H1 (cell line): Measurements from ENCODE around the gene SLC35D2. TPM values are rescaled to one million over a fixed set of nuclear protein-coding genes. Genes with fewer than 3 reads are reported as not detected.

Experiments used
- CTCF ChIA-PET: fragments of 300-600 bp; sonication (Branson Sonifier 250); formaldehyde crosslinking; loops from one replicate; lab custom pipeline; 2021; ENCODE audit not compliant: partially characterized antibody; lab: Charles Lee
- POLR2A ChIA-PET: fragments of 300-600 bp; sonication (Branson Sonifier 250); formaldehyde crosslinking; loops from one replicate; lab custom pipeline; 2021; ENCODE audit warnings: inconsistent platforms; ENCODE audit not compliant: partially characterized antibody; lab: Charles Lee
- DNase-seq, 2 experiments: peaks; one replicate each; pipeline versions ENCODE4 v3.0.0 to v3.0.0-alpha.2; 2010 to 2022; ENCODE audit warnings: low spot score in 2 of 2, low read depth in 1 of 2, mixed read lengths in 1 of 2
- FAIRE-seq: peaks from 2 replicates; lab custom pipeline; 2011; peaks lifted over from hg19 to GRCh38; lab: Jason Lieb, UNC
- H2AFZ ChIP-seq: 2 replicates; pipeline ENCODE4 v1.8.1; 2012; ENCODE audit warnings: low read length, inconsistent platforms
- H2AK5ac ChIP-seq: 2 replicates; pipeline ENCODE4 v1.6.1; 2013; ENCODE audit warnings: low read depth, low read length
- H2BK120ac ChIP-seq: replicated peaks from 2 replicates; pipeline ENCODE3; 2013; ENCODE audit warnings: low read depth, low read length, inconsistent platforms
- H2BK12ac ChIP-seq: 2 replicates; pipeline ENCODE4 v1.6.1; 2013; ENCODE audit warnings: low read depth, low read length
- H2BK15ac ChIP-seq: 2 replicates; pipeline ENCODE4 v1.6.1; 2013; ENCODE audit warnings: low read length
- H2BK20ac ChIP-seq: 2 replicates; pipeline ENCODE4 v1.6.1; 2013; ENCODE audit warnings: low read length
- H2BK5ac ChIP-seq: 2 replicates; pipeline ENCODE4 v1.6.1; 2013; ENCODE audit warnings: low read depth, low read length
- H3K14ac ChIP-seq: 2 replicates; pipeline ENCODE4 v1.6.1; 2013; ENCODE audit warnings: inconsistent platforms; ENCODE audit not compliant: insufficient read length
- H3K18ac ChIP-seq: 2 replicates; pipeline ENCODE4 v1.6.1; 2013; ENCODE audit warnings: low read length; ENCODE audit errors: extremely low read depth
- H3K23ac ChIP-seq: 2 replicates; pipeline ENCODE4 v1.6.1; 2013; ENCODE audit warnings: inconsistent platforms; ENCODE audit not compliant: insufficient read length
- H3K23me2 ChIP-seq: 2 replicates; pipeline ENCODE4 v1.6.1; 2013; ENCODE audit warnings: low read depth, low read length
- H3K27ac ChIP-seq: 2 replicates; pipeline ENCODE4 v1.6.1; 2011; ENCODE audit warnings: low read depth, low read length, inconsistent platforms
- H3K27me3 ChIP-seq, 4 experiments: replicated peaks in 1 of 4; 1 replicate in 1 of 4; 2 replicates in 3 of 4; pipeline versions ENCODE4 v1.6.1 to v1.8.1; 2011 to 2013; ENCODE audit warnings: low read length in 3 of 4, mild to moderate bottlenecking in 3 of 4, inconsistent platforms in 2 of 4, mixed read lengths in 2 of 4, moderate library complexity in 1 of 4; ENCODE audit not compliant: control insufficient read depth in 3 of 4, insufficient read depth in 3 of 4; ENCODE audit errors: extremely low read depth in 1 of 4
- H3K36me3 ChIP-seq, 4 experiments: 2 replicates each; pipeline versions ENCODE4 v1.6.1 to v1.8.1; 2011 to 2013; ENCODE audit warnings: mild to moderate bottlenecking in 4 of 4, low read length in 3 of 4, moderate library complexity in 2 of 4, control low read depth in 1 of 4, inconsistent platforms in 1 of 4; ENCODE audit not compliant: insufficient read depth in 4 of 4, control insufficient read depth in 2 of 4
- H3K4ac ChIP-seq: replicated peaks from 2 replicates; pipeline ENCODE3; 2013; ENCODE audit warnings: low read length, low read depth, mixed read lengths, inconsistent platforms; ENCODE audit not compliant: insufficient read length
- H3K4me1 ChIP-seq, 4 experiments: replicated peaks in 1 of 4; 1 replicate in 1 of 4; 2 replicates in 3 of 4; pipeline versions ENCODE4 v1.6.1 to v1.8.1; 2011 to 2013; ENCODE audit warnings: low read length in 3 of 4, inconsistent platforms in 2 of 4, mixed read lengths in 1 of 4; ENCODE audit not compliant: insufficient read depth in 4 of 4, control insufficient read depth in 3 of 4
- H3K4me2 ChIP-seq, 2 experiments: 2 replicates each; pipeline versions ENCODE4 v1.6.1 to v1.8.1; 2011 to 2013; ENCODE audit warnings: low read depth in 2 of 2, low read length in 2 of 2, control low read depth in 1 of 2, inconsistent platforms in 1 of 2, mild to moderate bottlenecking in 1 of 2; ENCODE audit not compliant: insufficient read depth in 1 of 2
- H3K4me3 ChIP-seq, 4 experiments: fragments of 200-600, 300-600 bp in 1 of 4; sonication (generic), shearing (Covaris generic), sonication (Bioruptor Twin) in 1 of 4; 2 replicates each; pipeline versions ENCODE4 v1.5.1 to v1.8.1; 2011 to 2016; ENCODE audit warnings: low read length in 4 of 4, low read depth in 3 of 4, control low read depth in 2 of 4, inconsistent platforms in 2 of 4, mild to moderate bottlenecking in 2 of 4, mixed read lengths in 1 of 4, moderate library complexity in 1 of 4; ENCODE audit not compliant: insufficient read depth in 2 of 4; ENCODE audit errors: extremely low read depth in 1 of 4
- H3K56ac ChIP-seq: replicated peaks from 2 replicates; pipeline ENCODE3; 2013; ENCODE audit warnings: low read depth, mild to moderate bottlenecking, mixed read lengths, low read length, inconsistent platforms; ENCODE audit not compliant: insufficient read length
- H3K79me1 ChIP-seq: 2 replicates; pipeline ENCODE4 v1.6.1; 2013; ENCODE audit warnings: low read depth, low read length, control low read depth
- H3K79me2 ChIP-seq, 2 experiments: 2 replicates each; pipeline versions ENCODE4 v1.6.1 to v1.8.1; 2012 to 2013; ENCODE audit warnings: low read length in 2 of 2, mild to moderate bottlenecking in 2 of 2, inconsistent platforms in 1 of 2; ENCODE audit not compliant: insufficient read depth in 2 of 2, control insufficient read depth in 1 of 2
- H3K9ac ChIP-seq, 4 experiments: replicated peaks in 1 of 4; 1 replicate in 1 of 4; 2 replicates in 3 of 4; pipeline versions ENCODE4 v1.6.1 to v1.8.1; 2011 to 2013; ENCODE audit warnings: low read depth in 3 of 4, low read length in 3 of 4, control low read depth in 2 of 4, mild to moderate bottlenecking in 2 of 4, moderate library complexity in 2 of 4, inconsistent platforms in 1 of 4; ENCODE audit errors: extremely low read depth in 1 of 4
- H3K9me3 ChIP-seq, 2 experiments: 2 replicates each; pipeline versions ENCODE4 v1.6.1 to v1.8.1; 2012 to 2013; ENCODE audit warnings: mild to moderate bottlenecking in 2 of 2, moderate library complexity in 2 of 2, control low read depth in 1 of 2, inconsistent platforms in 1 of 2, low read depth in 1 of 2, low read length in 1 of 2, mixed read lengths in 1 of 2; ENCODE audit not compliant: insufficient read depth in 2 of 2
- H4K20me1 ChIP-seq, 2 experiments: replicated peaks in 1 of 2; 2 replicates each; pipeline versions ENCODE3 to v1.8.1; 2011 to 2013; ENCODE audit warnings: inconsistent platforms in 2 of 2, low read length in 2 of 2, mild to moderate bottlenecking in 1 of 2; ENCODE audit not compliant: insufficient read depth in 2 of 2, control insufficient read depth in 1 of 2
- H4K5ac ChIP-seq: 2 replicates; pipeline ENCODE4 v1.6.1; 2013; ENCODE audit warnings: low read length, low read depth, mixed read lengths, inconsistent platforms; ENCODE audit not compliant: insufficient read length
- H4K8ac ChIP-seq: 2 replicates; pipeline ENCODE4 v1.8.0; 2013; ENCODE audit warnings: mild to moderate bottlenecking, moderate library complexity, low read length, inconsistent platforms; ENCODE audit not compliant: insufficient read depth; ENCODE audit errors: extremely low read depth
- H4K91ac ChIP-seq: replicated peaks from 2 replicates; pipeline ENCODE3; 2013; ENCODE audit warnings: low read length, mixed read lengths, inconsistent platforms; ENCODE audit not compliant: insufficient read length
- CTBP2 ChIP-seq: IDR thresholded peaks from 2 replicates; pipeline ENCODE4 v1.7.0; 2011; ENCODE audit warnings: borderline replicate concordance, mild to moderate bottlenecking, moderate library complexity, mixed read lengths, low read length; ENCODE audit not compliant: insufficient read depth, insufficient read length
- CTCF ChIP-seq, 3 experiments: IDR thresholded peaks; 1 replicate in 2 of 3; 2 replicates in 1 of 3; pipeline versions ENCODE4 v1.5.1 to v1.6.1; 2011; ENCODE audit warnings: low read length in 3 of 3, mild to moderate bottlenecking in 3 of 3, inconsistent platforms in 2 of 3, low read depth in 1 of 3, moderate library complexity in 1 of 3; ENCODE audit not compliant: insufficient read depth in 1 of 3; ENCODE audit errors: control extremely low read depth in 1 of 3
- EGR1 ChIP-seq: IDR thresholded peaks from 2 replicates; pipeline ENCODE4 v1.6.1; 2011; ENCODE audit warnings: low read depth, low read length, borderline replicate concordance
- EZH2 ChIP-seq: fragments of 200-600 bp; sonication (generic); IDR thresholded peaks from 2 replicates; pipeline ENCODE4 v1.7.1; 2012; ENCODE audit warnings: low read depth, mild to moderate bottlenecking, moderate library complexity, low read length, inconsistent platforms; ENCODE audit not compliant: severe bottlenecking
- RNF2 ChIP-seq: fragments of 200-900, 300-1000 bp; sonication (generic); IDR thresholded peaks from 2 replicates; pipeline ENCODE4 v1.7.1; 2016; ENCODE audit warnings: borderline replicate concordance, low read depth, mild to moderate bottlenecking, antibody characterized with exemption, low read length; ENCODE audit not compliant: poor library complexity, severe bottlenecking; ENCODE audit errors: missing control alignments
- SP4 ChIP-seq: IDR thresholded peaks from 2 replicates; pipeline ENCODE4 v1.6.1; 2012; ENCODE audit warnings: low read length, inconsistent platforms
- polyA plus RNA-seq, 7 experiments: library from polyadenylated mRNA; depleted of rRNA in 3 of 7; stranded (reverse) in 5 of 7; unstranded in 2 of 7; fragments of >200 nt in 5 of 7; fragments of 200-250 nt in 2 of 7; gene quantifications; 1 replicate in 5 of 7; 2 replicates in 1 of 7; 4 replicates in 1 of 7; pipeline versions ENCODE4 v1.2.1 to v1.2.3, GENCODE V29; 2011 to 2013; ENCODE audit warnings: missing spikeins in 2 of 7, mixed read lengths in 2 of 7
- total RNA-seq: library from RNA; stranded (reverse); fragmentation: NEBNext Ultra II Directional; extraction: Animal tissue kit (Norgen Biotek cat#: 25700); gene quantifications from 2 replicates; pipeline ENCODE4 v1.2.1, GENCODE V29; 2021

Gene SLC35D2
- total and polyA plus RNA-seq, 2 of the 8 experiments (the other 6 are each of a cell fraction or from before 2014, with no cell fraction given) = 9.6 to 11.5 TPM

- no peak overlapping the region for H2BK120ac ChIP-seq
- no peak overlapping the region for H3K4me2 ChIP-seq
- no peak overlapping the region for H3K23ac ChIP-seq
- no peak overlapping the region for H2BK20ac ChIP-seq
- peaks cover 0 to 5% of the 10 kb centered on the region in 2 experiments; a peak in 1 of 4 replicates for H3K9me3 ChIP-seq
- no peaks in the 10 kb centered on the region for H3K79me1 ChIP-seq
- peaks cover 0 to 1% of the 10 kb centered on the region in 2 experiments for H4K20me1 ChIP-seq
- POLR2A ChIA-PET = no interaction called here
- no peak overlapping the region for H2AFZ ChIP-seq
- no peak overlapping the region for H2AK5ac ChIP-seq
- peaks cover 0 to 14% (median 10%) of the 10 kb centered on the region in 4 experiments; a peak in 5 of 7 replicates for H3K4me1 ChIP-seq
- H3K4me3 ChIP-seq = no peak overlapping the region
- H3K36me3 ChIP-seq = peaks cover 0 to 3% (median 0%) of the 10 kb centered on the region in 4 experiments; a peak in 1 of 8 replicates
- H3K14ac ChIP-seq = no peak overlapping the region
- no peak overlapping the region for H3K4ac ChIP-seq
- no peak overlapping the region for H2BK15ac ChIP-seq
- H3K27me3 ChIP-seq = no peaks in the 10 kb centered on the region
- no peak overlapping the region for H3K9ac ChIP-seq
- H4K91ac ChIP-seq = no peak overlapping the region
- no peak overlapping the region for H4K5ac ChIP-seq
- no peak overlapping the region for H3K27ac ChIP-seq
- H4K8ac ChIP-seq = no peak overlapping the region
- H2BK5ac ChIP-seq = no peak overlapping the region
- CTCF ChIA-PET = interaction anchor here (2.0 kb wide), 1 partner anchor 41 kb away, joined by 5 read pairs; no protein-coding TSS in a partner anchor
- TF ChIP-seq SP4 = no peak
- no peak for TF ChIP-seq CTBP2
- TF ChIP-seq RNF2 = no peak
- no peak for TF ChIP-seq EGR1
- no peak for TF ChIP-seq EZH2
- TF ChIP-seq CTCF (IDR thresholded peaks at IDR 0.05; ENCODE audit: control extremely low read depth in 1 of 3, insufficient read depth in 1 of 3, low read depth in 1 of 3, low read length in 3 of 3) = no peak
- no peak overlapping the region for H3K56ac ChIP-seq
- peaks cover 0 to 61% of the 10 kb centered on the region in 2 experiments; a peak in 3 of 4 replicates for H3K79me2 ChIP-seq
- FAIRE-seq (no peak), DNase-seq (no peak)
- no peak overlapping the region for H3K18ac ChIP-seq
- H3K23me2 ChIP-seq = no peaks in the 10 kb centered on the region
- no peak overlapping the region for H2BK12ac ChIP-seq
Measured at GRCh38 chr9:96400132-96400910, 16.8 kb upstream of the SLC35D2 start.
